Retina (tissue), 1 donor: ENCODE results near the gene OR52L1.
"Not testable (repeated sequence)": the region's sequence is repeated elsewhere in the genome, so short reads cannot be mapped to it uniquely, and the experiment has no call there.

Experiments used
- DNase-seq: peaks from one replicate; pipeline ENCODE4 v3.0.0-alpha.2; 2016

OR52L1 gene

GRCh38 chr11:5986885-5987284 is at the start of gene OR52L1:
Gene OR52L1 (minus strand): TSS chr11:5986985. CDS start chr11:5986930, 55 bp downstream.
- DNase-seq = no peak

GRCh38 chr11:6030708-6031405 is 44.1 kb upstream of the OR52L1 start, which contains the start of gene OR56A1:
Gene OR56A1 (minus strand): TSS chr11:6030758. CDS start chr11:6027692, 3,066 bp downstream.
- no peak for DNase-seq

GRCh38 chr11:6027501-6027900 is 40.7 kb upstream of the OR52L1 start:
- DNase-seq = no peak

GRCh38 chr11:6025056-6025455 is 38.3 kb upstream of the OR52L1 start:
- DNase-seq = no peak

- DNase-seq = peak; percentile 9
These were observed 36.2 kb upstream of the OR52L1 start for GRCh38 chr11:6022956-6023355.

GRCh38 chr11:6013042-6013441 is 26.3 kb upstream of the OR52L1 start:
- DNase-seq = no peak

GRCh38 chr11:6012035-6012668 is 25.4 kb upstream of the OR52L1 start:
- DNase-seq = no peak

- DNase-seq = no peak
These were observed 20.1 kb upstream of the OR52L1 start, which contains the start of gene OR56A4 for GRCh38 chr11:6006846-6007245. Gene OR56A4 (minus strand): TSS chr11:6006946. CDS start chr11:6002992, 3,954 bp downstream.

- no peak for DNase-seq
These were observed 19.6 kb upstream of the OR52L1 start for GRCh38 chr11:6006395-6006794.

- no peak for DNase-seq
These were observed 15.5 kb upstream of the OR52L1 start for GRCh38 chr11:6002202-6002699.

- DNase-seq = no peak
These were observed 8.0 kb upstream of the OR52L1 start for GRCh38 chr11:5994791-5995190.

- no peak for DNase-seq
These were observed 5.9 kb upstream of the OR52L1 start for GRCh38 chr11:5992604-5993251.

- no peak for DNase-seq
These were observed 5.4 kb upstream of the OR52L1 start for GRCh38 chr11:5992150-5992549.

- no peak for DNase-seq
These were observed 2.4 kb upstream of the OR52L1 start for GRCh38 chr11:5989203-5989602.

GRCh38 chr11:5983443-5983842 is 3.3 kb downstream of the OR52L1 start:
- DNase-seq = no peak

GRCh38 chr11:5973530-5973929 is 13.3 kb downstream of the OR52L1 start:
- DNase-seq = no peak

- no peak for DNase-seq
These were observed 18.4 kb downstream of the OR52L1 start, which contains the start of gene OR56A5 for GRCh38 chr11:5968394-5968793. Gene OR56A5 (minus strand): TSS chr11:5968494. CDS start chr11:5968494, 0 bp downstream.

GRCh38 chr11:5967708-5968107 is 19.1 kb downstream of the OR52L1 start:
- no peak for DNase-seq

- no peak for DNase-seq
These were observed 19.8 kb downstream of the OR52L1 start for GRCh38 chr11:5966958-5967357.

GRCh38 chr11:5960704-5961320 is 26.0 kb downstream of the OR52L1 start:
- not testable (repeated sequence) for DNase-seq

GRCh38 chr11:5955586-5955985 is 31.2 kb downstream of the OR52L1 start:
- no peak for DNase-seq

- DNase-seq = no peak
These were observed 44.8 kb downstream of the OR52L1 start, which contains the start of gene OR56A3 for GRCh38 chr11:5941951-5942350. Gene OR56A3 (plus strand): TSS chr11:5942251. CDS start chr11:5947347, 5,096 bp downstream.

- no peak for DNase-seq
These were observed 46.0 kb downstream of the OR52L1 start for GRCh38 chr11:5940748-5941147.
